Urothelium cell line (cell line): ENCODE results near the gene KCP.

ENCODE experiments used
- DNase-seq: peaks from one replicate; pipeline ENCODE4 v3.0.0; 2011; ENCODE audit warnings: low spot score, mixed read lengths
- FAIRE-seq: peaks from 2 replicates; lab custom pipeline; 2011; peaks lifted over from hg19 to GRCh38; lab: Jason Lieb, UNC

KCP gene

DNA sequence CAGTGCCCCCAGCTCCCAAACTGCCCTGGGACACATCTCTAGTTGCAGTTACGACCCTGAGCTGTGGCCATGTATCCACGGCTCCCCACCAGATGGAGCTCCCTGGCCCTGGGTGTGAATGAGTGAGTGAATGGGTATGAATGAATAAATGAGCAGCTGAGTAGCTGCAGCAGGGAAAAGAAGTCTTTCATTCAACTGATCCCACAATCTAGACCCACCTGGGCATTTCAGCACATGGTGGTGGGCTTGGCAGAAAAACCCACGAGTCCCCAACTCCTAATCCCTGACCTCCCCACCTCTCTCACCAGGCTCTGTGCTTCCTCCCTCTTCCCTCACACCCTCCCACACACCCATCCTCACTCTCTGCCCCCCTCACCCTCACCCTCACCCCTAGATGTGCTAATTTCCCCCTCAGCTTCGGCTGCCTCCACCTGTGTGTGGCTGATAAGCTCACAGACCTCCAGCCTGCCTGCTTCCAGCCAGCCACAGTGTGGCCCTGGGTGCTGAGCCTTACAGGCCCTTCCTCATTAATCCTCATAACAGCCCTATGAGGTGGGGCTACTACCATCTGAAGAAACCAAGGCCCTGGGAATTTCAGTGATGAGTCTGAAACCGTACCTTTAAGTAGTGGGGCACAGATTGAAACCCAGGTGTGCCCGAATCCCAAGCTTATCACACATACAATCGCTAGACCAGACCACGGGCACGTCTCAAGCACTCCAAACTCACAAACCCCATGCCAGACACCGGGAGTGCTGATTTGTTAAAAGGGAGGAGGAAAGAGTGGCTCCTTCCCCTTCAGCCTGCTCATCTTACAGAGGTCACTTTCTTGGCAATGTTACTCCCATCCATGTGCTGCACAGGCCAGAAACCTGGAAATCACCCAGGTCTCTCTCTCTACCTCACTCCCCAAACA, 50.1 kb downstream of the KCP start:
- no peak for FAIRE-seq

DNA sequence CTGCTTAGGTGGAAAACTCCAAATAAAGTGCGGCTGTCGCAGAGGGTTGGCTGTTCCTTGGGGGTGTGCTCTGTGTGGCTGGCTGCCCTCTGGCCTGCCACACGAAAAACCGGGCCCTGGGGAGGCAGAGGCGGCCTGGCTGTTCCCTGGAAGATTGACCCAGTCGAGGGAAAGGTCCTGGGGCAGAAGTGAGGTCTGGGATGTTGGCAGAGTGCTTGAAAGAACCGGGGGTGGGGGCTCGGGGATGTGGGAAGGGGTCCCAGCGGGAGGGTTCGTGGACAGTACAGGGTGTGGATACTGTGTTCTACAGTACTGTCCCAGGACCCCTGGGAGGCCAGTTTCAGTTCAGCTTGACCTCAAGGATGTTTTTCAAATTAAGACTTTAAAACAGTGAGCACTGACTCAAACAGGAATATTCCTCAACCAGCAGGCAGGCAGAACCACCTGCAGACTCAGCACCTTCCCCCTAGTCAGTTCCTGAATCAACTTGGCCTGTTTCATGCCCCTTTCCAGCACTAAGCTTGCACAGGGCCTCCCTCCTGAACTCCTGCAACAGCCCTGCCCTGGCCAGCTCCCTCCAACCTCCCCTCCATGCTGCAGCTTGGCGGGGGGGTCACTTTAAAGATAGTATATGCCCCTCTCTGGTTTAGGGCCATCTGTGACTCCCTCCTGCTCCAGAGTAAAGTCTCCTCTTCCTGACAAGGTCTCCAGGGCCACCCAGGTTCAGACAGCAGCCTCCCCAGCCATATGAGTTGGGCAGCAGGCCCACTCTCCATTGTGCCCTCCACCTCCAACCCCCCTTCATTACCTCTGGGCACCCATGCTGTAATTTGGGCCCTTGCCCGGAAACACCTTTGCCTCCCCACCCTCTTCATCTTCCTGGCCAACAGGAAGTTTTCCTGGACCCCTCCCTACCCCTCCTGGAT, 51.0 kb downstream of the KCP start:
- DNase-seq (no peak), FAIRE-seq (no peak)

More for the DNA sequence above, 50.1 kb downstream of the KCP start:
- DNase-seq: no peak

DNA sequence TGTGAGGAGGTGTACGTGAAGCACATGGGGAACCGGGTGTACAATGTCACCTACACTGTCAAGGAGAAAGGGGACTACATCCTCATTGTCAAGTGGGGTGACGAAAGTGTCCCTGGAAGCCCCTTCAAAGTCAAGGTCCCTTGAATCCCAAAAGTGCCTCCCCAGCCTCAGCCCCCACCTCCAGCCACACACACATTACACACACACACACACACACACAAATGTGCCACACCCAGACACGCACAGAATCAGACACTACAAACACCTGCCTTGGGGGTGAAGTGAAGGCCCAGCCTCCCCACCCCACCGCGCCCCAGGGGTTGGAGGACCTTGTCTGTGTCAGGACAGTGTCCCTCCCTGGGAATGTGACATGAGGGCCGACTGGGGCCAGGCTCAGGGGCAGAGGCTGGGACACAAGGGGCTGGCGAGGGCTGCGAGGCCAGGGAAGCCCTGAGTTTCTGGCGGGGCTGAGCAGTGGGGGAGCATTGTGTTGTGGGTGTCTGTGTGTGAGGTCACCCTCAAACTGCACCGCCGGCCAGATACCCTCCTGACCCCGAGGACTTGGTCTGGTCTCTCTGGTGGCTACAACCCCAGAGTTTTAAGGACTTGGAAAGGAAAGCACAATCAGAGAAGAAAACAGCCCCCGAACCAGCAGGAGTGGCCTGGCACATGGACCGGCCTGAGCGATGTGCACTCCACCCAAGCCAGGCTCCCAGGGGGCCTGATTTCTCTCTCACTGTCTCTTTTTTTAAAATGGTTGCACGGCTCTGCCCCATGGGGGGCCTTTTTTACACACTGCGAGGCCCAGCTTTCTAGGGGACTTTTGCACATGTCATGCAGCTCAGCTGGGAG, 51.9 kb downstream of the KCP start:
- FAIRE-seq (no peak), DNase-seq (no peak)

DNA sequence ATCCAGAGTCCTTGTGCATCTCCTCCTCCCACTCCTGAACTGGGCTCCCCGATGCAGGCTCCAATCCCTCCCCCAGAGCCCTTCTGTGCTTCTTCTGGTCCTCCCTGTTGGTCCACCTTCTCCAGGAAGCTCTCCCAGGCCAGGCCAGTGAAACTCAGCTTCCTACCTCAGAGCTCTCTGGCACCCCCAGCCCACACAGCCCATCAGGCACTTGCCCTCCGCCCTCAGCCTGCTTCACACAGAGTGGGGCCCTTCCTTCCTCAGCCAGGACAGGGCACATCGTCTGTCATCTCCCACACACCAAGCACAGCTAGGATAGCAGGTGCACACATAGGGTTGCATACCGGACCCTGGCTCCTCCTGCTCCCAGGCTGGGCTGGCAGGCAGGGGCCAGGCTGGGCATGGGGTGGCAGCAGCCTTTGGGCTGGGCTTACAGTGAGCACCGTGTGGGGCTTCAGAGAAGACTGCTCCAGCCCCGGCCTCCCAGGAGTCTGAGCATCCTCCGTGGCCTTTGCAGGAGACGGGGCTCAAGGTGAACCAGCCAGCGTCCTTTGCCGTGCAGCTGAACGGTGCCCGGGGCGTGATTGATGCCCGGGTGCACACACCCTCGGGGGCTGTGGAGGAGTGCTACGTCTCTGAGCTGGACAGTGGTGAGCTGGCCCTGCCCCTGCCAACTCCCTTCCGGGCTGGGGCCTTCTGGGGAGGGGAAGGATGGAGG, 54.3 kb downstream of the KCP start:
- DNase-seq: no peak
- no peak for FAIRE-seq

DNA sequence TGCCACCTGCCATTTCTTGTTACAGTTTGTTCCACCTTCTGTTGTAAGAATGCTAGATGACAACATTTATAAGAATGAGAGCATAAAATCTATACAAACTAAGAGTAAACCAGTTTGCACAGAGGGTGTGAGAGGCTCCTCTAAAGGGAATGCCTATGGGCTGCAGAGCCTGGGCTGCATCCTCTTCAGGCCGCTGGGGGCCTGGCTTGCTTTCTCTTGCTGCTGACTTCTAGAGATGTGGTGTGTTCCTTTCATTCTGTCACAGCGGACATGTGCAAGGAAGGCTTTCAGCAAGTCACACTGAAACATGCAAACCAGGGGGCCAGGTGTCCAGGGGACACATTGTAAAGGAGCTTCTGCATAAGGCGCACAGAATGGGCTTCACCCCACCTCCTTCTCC, 55.0 kb downstream of the KCP start:
- FAIRE-seq: no peak

DNA sequence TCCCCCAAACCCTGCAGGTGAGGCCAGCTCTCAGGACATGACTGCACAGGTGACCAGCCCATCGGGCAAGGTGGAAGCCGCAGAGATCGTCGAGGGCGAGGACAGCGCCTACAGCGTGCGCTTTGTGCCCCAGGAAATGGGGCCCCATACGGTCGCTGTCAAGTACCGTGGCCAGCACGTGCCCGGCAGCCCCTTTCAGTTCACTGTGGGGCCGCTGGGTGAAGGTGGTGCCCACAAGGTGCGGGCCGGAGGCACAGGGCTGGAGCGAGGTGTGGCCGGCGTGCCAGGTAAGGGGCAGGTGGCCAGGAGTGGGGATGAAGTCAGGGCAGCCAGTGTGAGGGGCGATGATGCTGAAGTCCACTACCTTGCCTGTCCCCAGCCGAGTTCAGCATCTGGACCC, 56.1 kb downstream of the KCP start:
- FAIRE-seq (no peak), DNase-seq (no peak)

More for the DNA sequence above, 55.0 kb downstream of the KCP start:
- DNase-seq: no peak

DNA sequence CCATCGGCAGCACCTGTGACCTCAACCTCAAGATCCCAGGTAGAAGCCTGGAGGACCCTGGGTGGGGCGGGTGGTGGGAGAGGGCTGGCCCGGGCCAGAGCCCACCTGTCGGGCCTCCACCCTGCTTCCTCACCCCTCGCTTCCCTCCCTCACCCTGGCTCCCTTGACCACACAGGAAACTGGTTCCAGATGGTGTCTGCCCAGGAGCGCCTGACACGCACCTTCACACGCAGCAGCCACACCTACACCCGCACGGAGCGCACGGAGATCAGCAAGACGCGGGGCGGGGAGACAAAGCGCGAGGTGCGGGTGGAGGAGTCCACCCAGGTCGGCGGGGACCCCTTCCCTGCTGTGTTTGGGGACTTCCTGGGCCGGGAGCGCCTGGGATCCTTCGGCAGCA, 56.7 kb downstream of the KCP start:
- no peak for FAIRE-seq
- no peak for DNase-seq

DNA sequence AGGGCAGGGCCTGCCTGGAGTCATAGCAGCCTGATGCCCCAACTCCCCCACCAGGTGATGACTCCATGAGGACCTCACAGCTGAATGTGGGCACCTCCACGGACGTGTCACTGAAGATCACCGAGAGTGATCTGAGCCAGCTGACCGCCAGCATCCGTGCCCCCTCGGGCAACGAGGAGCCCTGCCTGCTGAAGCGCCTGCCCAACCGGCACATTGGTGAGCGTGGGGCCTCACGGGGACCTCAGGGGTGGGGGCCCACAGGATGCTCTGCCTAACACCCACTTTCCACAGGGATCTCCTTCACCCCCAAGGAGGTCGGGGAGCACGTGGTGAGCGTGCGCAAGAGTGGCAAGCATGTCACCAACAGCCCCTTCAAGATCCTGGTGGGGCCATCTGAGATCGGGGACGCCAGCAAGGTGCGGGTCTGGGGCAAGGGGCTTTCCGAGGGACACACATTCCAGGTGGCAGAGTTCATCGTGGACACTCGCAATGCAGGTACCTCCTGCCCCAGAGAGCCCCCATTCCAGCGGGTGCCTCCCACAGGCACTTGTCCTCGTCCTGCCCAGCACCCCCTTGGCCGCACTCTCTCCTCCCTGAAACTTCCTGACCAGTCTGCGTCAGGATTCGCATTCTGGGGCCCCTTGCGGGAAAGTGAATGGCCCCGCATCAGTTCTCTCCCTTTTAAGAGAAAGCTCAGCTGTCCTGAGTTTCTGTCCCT, 57.8 kb downstream of the KCP start:
- DNase-seq (no peak), FAIRE-seq (no peak)

DNA sequence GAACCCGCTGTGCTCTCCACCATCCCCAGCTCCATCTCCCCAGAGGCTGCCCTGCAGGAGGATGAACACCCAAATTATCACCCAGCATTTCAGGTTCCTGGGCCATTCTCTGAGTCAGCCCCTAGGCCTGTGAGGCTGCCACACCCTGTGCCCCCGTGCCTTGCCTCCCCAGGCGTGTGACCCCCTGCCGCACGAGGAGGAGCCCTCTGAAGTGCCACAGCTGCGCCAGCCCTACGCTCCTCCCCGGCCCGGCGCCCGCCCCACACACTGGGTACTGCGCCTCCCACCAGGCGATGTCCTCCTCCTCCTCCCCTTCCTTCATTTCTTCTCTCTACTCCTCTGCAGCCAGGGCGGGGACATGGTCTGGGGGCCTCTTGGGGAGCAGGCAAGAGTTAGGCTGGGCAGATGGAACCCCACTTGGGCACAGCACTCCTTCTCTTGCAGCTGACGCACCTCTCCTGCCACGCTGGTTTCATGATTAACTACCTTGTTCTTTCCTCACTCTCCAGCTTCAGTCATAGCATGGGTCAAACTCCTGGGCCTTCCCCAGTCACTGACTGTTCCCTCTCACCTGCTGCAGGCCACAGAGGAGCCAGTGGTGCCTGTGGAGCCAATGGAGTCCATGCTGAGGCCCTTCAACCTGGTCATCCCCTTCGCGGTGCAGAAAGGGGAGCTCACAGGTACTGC, 60.6 kb downstream of the KCP start:
- FAIRE-seq: no peak
- no peak for DNase-seq

DNA sequence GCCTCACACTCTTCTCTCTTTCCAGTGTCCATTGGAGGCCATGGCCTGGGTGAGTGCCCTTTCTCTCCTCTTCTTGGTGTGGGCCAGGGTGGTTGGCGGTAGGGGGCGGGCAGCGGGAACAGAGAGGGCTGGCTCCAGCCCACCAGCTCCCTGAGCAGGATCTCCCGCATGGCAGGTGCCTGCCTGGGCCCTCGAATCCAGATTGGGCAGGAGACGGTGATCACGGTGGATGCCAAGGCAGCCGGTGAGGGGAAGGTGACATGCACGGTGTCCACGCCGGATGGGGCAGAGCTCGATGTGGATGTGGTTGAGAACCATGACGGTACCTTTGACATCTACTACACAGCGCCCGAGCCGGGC, 61.4 kb downstream of the KCP start:
- no peak for FAIRE-seq
- no peak for DNase-seq

DNA sequence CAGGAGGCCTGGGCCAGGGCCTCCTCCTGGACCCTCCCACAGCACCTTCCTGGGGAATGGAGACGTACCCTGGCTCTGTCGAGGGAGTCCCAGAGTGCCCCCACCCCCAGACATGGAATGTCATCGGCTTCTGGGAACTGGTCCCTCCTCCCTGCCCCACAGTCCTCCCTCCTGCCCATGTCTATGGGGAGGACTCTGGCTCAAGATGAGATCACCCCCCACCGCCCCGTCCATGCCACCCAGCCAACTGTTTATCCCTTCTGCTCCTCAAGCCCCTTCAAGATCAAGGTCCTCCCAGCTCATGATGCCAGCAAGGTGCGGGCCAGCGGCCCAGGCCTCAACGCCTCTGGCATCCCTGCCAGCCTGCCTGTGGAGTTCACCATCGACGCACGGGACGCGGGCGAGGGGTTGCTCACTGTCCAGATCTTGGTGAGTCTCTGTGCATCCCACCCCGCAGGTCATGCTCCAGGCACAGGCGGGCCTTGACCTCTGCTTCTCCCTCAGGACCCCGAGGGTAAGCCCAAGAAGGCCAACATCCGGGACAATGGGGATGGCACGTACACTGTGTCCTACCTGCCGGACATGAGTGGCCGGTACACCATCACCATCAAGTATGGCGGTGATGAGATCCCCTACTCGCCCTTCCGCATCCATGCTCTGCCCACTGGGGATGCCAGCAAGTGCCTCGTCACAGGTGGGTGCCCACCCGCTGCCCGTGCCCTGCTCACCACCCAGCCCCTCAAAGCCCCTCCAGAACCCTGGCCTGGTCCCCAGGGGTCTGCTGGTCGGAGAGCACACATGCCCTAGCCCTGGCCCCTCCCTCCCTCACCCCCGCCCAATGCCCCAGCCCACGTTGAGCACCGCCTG, 62.0 kb downstream of the KCP start:
- DNase-seq (no peak), FAIRE-seq (no peak)

DNA sequence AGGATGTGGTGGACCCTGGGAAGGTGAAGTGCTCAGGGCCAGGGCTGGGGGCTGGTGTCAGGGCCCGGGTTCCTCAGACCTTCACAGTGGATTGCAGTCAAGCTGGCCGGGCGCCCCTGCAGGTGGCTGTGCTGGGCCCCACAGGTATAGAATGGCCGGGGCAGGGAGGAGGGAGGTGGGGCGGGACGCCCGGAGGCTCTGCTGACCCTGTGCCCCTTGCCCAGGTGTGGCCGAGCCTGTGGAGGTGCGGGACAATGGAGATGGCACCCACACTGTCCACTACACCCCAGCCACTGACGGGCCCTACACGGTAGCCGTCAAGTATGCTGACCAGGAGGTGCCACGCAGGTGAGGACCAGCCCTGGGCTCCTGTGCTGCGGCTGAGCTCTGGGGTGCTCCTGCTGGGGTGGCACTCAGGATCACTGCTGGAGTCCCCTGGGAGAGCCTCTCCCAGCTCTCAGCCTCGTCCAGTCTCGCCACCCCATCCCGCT, 62.7 kb downstream of the KCP start:
- FAIRE-seq (no peak), DNase-seq (no peak)

DNA sequence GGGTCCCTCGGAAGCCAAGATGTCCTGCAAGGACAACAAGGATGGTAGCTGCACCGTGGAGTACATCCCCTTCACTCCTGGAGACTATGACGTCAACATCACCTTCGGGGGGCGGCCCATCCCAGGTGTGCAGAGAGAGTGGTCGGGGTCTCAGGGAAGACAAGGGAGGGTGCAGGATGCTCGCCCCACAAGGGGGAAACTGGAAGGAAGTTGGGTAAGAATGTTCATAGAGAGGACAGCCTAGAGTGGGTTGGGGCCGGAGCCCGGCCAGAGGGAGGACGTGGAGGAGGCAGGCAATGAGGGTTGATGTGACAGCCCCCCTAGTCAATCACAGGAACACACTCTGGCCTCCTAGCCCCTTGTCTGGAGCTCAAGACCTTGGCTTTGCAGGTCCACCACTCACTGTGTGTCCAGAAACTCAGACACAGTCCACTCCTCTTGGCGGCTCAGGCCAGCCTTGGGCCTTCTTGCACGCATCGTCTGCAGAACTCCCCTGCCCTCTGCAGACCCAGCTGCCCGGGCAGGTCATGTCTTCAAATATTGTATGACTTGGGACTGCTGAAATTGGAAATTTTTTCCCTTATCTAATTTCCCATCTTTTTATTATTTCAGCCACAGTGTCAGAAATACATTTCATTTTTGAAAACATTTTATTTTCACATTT, 63.6 kb downstream of the KCP start:
- FAIRE-seq: no peak
- no peak for DNase-seq

DNA sequence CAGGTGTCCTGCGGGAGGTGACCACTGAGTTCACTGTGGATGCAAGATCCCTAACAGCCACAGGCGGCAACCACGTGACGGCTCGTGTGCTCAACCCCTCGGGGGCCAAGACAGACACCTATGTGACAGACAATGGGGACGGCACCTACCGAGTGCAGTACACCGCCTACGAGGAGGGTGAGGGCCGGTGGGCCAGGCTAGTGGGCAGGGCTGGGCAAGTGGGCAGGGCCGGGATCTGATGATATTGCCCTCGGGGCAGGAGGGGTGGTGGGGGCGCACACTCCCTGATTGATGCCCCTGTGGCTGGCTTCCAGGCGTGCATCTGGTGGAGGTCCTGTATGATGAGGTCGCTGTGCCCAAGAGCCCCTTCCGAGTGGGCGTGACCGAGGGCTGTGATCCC, 64.5 kb downstream of the KCP start:
- DNase-seq (no peak), FAIRE-seq (no peak)

DNA sequence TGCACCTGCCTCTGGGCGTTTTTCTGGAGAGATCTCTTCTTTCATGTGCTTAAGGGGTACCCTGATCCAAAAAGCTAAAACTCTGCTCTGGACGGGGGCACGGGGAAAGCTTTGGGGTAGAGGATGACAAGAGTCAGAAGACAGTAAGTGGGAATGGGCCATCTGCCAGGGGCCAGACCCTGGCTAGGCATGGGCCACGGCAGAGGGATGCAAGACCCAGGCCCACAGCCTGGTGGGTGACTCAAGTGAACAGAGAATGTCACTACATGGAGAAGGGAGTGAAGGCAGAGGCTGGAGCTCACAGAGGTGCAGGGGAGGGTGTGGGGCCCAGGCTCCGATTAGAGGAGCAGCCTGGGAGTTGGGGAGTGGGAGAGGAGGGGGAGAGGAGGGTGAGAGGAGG, 65.0 kb downstream of the KCP start:
- DNase-seq (no peak), FAIRE-seq (no peak)

DNA sequence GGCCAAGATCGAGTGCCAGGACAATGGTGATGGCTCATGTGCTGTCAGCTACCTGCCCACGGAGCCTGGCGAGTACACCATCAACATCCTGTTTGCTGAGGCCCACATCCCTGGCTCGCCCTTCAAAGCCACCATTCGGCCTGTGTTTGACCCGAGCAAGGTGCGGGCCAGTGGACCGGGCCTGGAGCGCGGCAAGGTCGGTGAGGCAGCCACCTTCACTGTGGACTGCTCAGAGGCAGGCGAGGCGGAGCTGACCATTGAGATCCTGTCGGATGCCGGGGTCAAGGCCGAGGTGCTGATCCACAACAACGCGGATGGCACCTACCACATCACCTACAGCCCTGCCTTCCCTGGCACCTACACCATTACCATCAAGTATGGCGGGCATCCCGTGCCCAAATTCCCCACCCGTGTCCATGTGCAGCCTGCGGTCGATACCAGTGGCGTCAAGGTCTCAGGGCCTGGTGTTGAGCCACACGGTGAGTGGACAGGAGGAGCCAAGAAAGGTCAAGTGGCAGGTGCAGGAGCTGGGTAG, 65.7 kb downstream of the KCP start:
- FAIRE-seq (no peak), DNase-seq (no peak)

DNA sequence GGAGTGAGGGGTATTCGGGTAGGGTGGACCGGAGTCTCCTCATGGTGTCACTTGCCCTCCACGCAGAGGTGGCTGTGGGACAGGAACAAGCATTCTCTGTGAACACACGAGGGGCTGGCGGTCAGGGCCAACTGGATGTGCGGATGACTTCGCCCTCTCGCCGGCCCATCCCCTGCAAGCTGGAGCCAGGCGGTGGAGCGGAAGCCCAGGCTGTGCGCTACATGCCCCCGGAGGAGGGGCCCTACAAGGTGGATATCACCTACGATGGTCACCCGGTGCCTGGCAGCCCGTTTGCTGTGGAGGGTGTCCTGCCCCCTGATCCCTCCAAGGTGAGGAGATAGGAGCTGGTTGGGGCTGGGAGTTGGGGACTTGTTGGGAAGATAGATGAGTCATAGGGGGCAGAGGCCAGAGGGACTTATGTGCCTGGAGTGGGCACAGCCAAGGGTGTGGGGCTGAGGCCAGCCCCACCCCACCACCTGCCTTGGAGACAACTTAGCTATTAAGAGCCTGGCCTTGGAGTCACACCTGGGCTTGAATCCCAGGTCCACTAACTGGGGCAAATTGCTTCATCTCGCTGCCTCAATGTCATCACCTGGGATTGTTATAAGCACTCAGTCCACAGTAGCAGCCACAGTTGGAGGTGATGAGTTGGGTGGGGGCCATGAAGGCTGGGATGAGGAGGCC, 66.4 kb downstream of the KCP start:
- no peak for FAIRE-seq

More for the DNA sequence above, 66.4 kb downstream of the KCP start:
- DNase-seq: no peak
